K562 (cell line): ENCODE measurements around the gene TERT. TPM values are rescaled to one million over a fixed set of nuclear protein-coding genes. Genes with fewer than 3 reads are reported as not detected.

Source experiments
- ATAC-seq: fragments of 200-7000 bp; cut with Tn5 transposase; 3 replicates; pipeline ENCODE4 v1.9.1; 2020; ENCODE audit warnings: moderate library complexity
- BruUV-seq: library from RNA; stranded (reverse); fragments of 400-500 nt; replicated peaks from 2 replicates; lab custom pipeline; 2021; lab: Mats Ljungman, UMichigan
- CTCF ChIA-PET: fragments of 300-600 bp; formaldehyde crosslinking; extraction: SDS; loops from one replicate; lab custom pipeline; 2021; ENCODE audit warnings: low intra/inter-chr PET ratio; lab: Yijun Ruan, JAX
- POLR2A ChIA-PET: fragments of 300-600, 350-650 bp; sonication (Branson Sonifier 250); formaldehyde crosslinking; extraction: SDS; loops from one replicate; lab custom pipeline; 2021; ENCODE audit warnings: antibody characterized with exemption, inconsistent platforms; lab: Yijun Ruan, JAX
- DNase-seq, 4 experiments: peaks; one replicate each; pipeline versions ENCODE4 v3.0.0 to v3.0.0-alpha.2; 2011 to 2018; ENCODE audit warnings: low spot score in 3 of 4, mixed read lengths in 3 of 4; ENCODE audit errors: extremely low read depth in 1 of 4
- FAIRE-seq: peaks from 2 replicates; lab custom pipeline; 2011; peaks lifted over from hg19 to GRCh38; lab: Jason Lieb, UNC
- H2AFZ ChIP-seq: 2 replicates; pipeline ENCODE4 v1.6.0; 2011; ENCODE audit warnings: low read depth, low read length, control low read depth, inconsistent platforms
- H3K27ac ChIP-seq: fragments of 200-600 bp; 3 replicates; pipeline ENCODE4 v1.8.0; 2011; ENCODE audit warnings: low read depth, mild to moderate bottlenecking, control low read depth, inconsistent platforms, low read length, moderate library complexity, mixed read lengths; ENCODE audit errors: extremely low read depth
- H3K27me3 ChIP-seq, 2 experiments: fragments of 300-600 bp in 1 of 2; 2 replicates in 1 of 2; 3 replicates in 1 of 2; pipeline versions ENCODE4 v1.6.0 to v1.8.0; 2011; ENCODE audit warnings: inconsistent platforms in 2 of 2, low read length in 2 of 2, mild to moderate bottlenecking in 1 of 2, mixed read lengths in 1 of 2, moderate library complexity in 1 of 2; ENCODE audit not compliant: control insufficient read depth in 2 of 2, insufficient read depth in 2 of 2
- H3K36me3 ChIP-seq: fragments of 300-600 bp; 3 replicates; pipeline ENCODE4 v1.8.0; 2011; ENCODE audit warnings: mild to moderate bottlenecking, low read length, inconsistent platforms; ENCODE audit not compliant: control insufficient read depth, insufficient read depth
- H3K4me1 ChIP-seq, 2 experiments: fragments of 200-600 bp in 1 of 2; replicated peaks in 1 of 2; 2 replicates in 1 of 2; 3 replicates in 1 of 2; pipeline versions ENCODE4 v1.5.1 to v1.8.0; 2011; ENCODE audit warnings: inconsistent platforms in 2 of 2, low read length in 2 of 2, mild to moderate bottlenecking in 1 of 2, mixed read lengths in 1 of 2, moderate library complexity in 1 of 2; ENCODE audit not compliant: control insufficient read depth in 2 of 2, insufficient read depth in 2 of 2
- H3K4me2 ChIP-seq: 2 replicates; pipeline ENCODE4 v1.6.1; 2011; ENCODE audit warnings: low read length, control low read depth, inconsistent platforms, mixed read lengths; ENCODE audit not compliant: insufficient read depth
- H3K4me3 ChIP-seq: fragments of 200-600 bp; sonication (generic), shearing (Covaris generic); 2 replicates; pipeline ENCODE4 v1.5.1; 2016; ENCODE audit warnings: control low read depth, inconsistent platforms
- H3K79me2 ChIP-seq: fragments of 200-600 bp; 3 replicates; pipeline ENCODE4 v1.8.0; 2011; ENCODE audit warnings: low read length, inconsistent platforms; ENCODE audit not compliant: control insufficient read depth, insufficient read depth
- H3K9ac ChIP-seq, 2 experiments: 2 replicates each; pipeline versions ENCODE4 v1.6.0 to v1.6.1; 2011; ENCODE audit warnings: low read depth in 2 of 2, low read length in 2 of 2, control low read depth in 1 of 2, inconsistent platforms in 1 of 2, mild to moderate bottlenecking in 1 of 2, mixed read lengths in 1 of 2; ENCODE audit not compliant: insufficient read depth in 1 of 2
- H3K9me1 ChIP-seq: one replicate; pipeline ENCODE4 v1.6.0; 2011; ENCODE audit warnings: inconsistent platforms, mild to moderate bottlenecking, low read length, moderate library complexity; ENCODE audit not compliant: control insufficient read depth, insufficient read depth
- H3K9me3 ChIP-seq: replicated peaks from 2 replicates; pipeline ENCODE4 v1.5.1; 2011; ENCODE audit warnings: low read depth, low read length, inconsistent platforms; ENCODE audit not compliant: control insufficient read depth, insufficient read depth
- H4K20me1 ChIP-seq: replicated peaks from 2 replicates; pipeline ENCODE4 v1.6.1; 2011; ENCODE audit warnings: low read length, inconsistent platforms, mixed read lengths; ENCODE audit not compliant: control insufficient read depth, insufficient read depth
- GATAD2A ChIP-seq: fragments of 450-650 bp; IDR thresholded peaks from 2 replicates; pipeline ENCODE4 v1.6.1; 2017
- HNRNPUL1 ChIP-seq: fragments of 200-400 bp; formaldehyde crosslinking; IDR thresholded peaks from 2 replicates; pipeline ENCODE4 v1.6.1; 2017; ENCODE audit warnings: low read length
- RBM25 ChIP-seq: fragments of 200-400 bp; formaldehyde crosslinking; IDR thresholded peaks from 2 replicates; pipeline ENCODE4 v1.6.1; 2018; ENCODE audit warnings: low read length, low read depth, moderate library complexity; ENCODE audit not compliant: severe bottlenecking
- WHSC1 ChIP-seq: IDR thresholded peaks from one replicate; pipeline ENCODE4 v1.6.1; 2012; ENCODE audit warnings: low read length, control low read depth, inconsistent platforms
- ZNF224 ChIP-seq: sonication (generic); formaldehyde crosslinking; IDR thresholded peaks from 2 replicates; pipeline ENCODE4 v1.8.0; 2022; ENCODE audit warnings: mild to moderate bottlenecking, missing genetic modification reagents
- ZNF830 ChIP-seq: fragments of 250-450 bp; sonication (Bioruptor Pico); IDR thresholded peaks from 2 replicates; pipeline ENCODE4 v1.5.0; 2021; ENCODE audit warnings: mild to moderate bottlenecking
- WGBS: fragments of 100-300 bp; shearing (Covaris generic); methylation state at CpG from one replicate; pipeline ENCODE4 v1.1.6; 2016; ENCODE audit warnings: low coverage, mixed read lengths; ENCODE audit not compliant: insufficient coverage; ENCODE audit errors: missing lambda C conversion rate; 5-methylcytosine and 5-hydroxymethylcytosine counted together
- in situ Hi-C: fragments of 300-500 bp; cut with MboI; formaldehyde crosslinking; loops from 4 replicates; pipeline ENCODE4 v1.15.0; 2018; ENCODE audit warnings: inconsistent platforms, mixed read lengths
- intact Hi-C: fragments of 100-400 bp; cut with micrococcal nuclease; formaldehyde crosslinking; loops from 2 replicates; pipeline ENCODE4 v1.14.2; 2022
- polyA plus RNA-seq, 8 experiments: library from polyadenylated mRNA; depleted of rRNA in 4 of 8; stranded (reverse) in 5 of 8; unstranded in 3 of 8; fragments of >200 nt; fragmentation: Nextera tagmentation in 2 of 8; fragmentation: Illumina TruSeq in 1 of 8; extraction: Ambion mirVana in 2 of 8; extraction: Trizol in 1 of 8; gene quantifications; 2 replicates each; pipeline versions ENCODE4 v1.2.1 to v1.2.3, GENCODE V29; 2011 to 2014; ENCODE audit warnings: inconsistent platforms in 1 of 8, missing spikeins in 1 of 8
- total RNA-seq, 7 experiments: library from RNA; depleted of rRNA in 6 of 7; stranded (reverse); fragments of >200 nt in 6 of 7; fragmentation: Illumina TruSeq in 2 of 7; extraction: Trizol in 2 of 7; gene quantifications; 2 replicates each; pipeline versions ENCODE4 v1.2.1 to v1.2.3, GENCODE V29; 2011 to 2021; ENCODE audit warnings: low replicate concordance in 1 of 7
- TF ChIP-seq, protein P1 (sequence below): sonication (generic); formaldehyde crosslinking; IDR thresholded peaks from 2 replicates; pipeline ENCODE4 v1.8.1; 2023; ENCODE audit warnings: mild to moderate bottlenecking, missing genetic modification reagents, moderate library complexity

The TERT gene
- total and polyA plus RNA-seq, 9 of the 15 experiments (the other 6 are each of a cell fraction or from before 2014, with no cell fraction given) = 0.08 to 4.5 (median 0.98) TPM; not detected in 1

DNA sequence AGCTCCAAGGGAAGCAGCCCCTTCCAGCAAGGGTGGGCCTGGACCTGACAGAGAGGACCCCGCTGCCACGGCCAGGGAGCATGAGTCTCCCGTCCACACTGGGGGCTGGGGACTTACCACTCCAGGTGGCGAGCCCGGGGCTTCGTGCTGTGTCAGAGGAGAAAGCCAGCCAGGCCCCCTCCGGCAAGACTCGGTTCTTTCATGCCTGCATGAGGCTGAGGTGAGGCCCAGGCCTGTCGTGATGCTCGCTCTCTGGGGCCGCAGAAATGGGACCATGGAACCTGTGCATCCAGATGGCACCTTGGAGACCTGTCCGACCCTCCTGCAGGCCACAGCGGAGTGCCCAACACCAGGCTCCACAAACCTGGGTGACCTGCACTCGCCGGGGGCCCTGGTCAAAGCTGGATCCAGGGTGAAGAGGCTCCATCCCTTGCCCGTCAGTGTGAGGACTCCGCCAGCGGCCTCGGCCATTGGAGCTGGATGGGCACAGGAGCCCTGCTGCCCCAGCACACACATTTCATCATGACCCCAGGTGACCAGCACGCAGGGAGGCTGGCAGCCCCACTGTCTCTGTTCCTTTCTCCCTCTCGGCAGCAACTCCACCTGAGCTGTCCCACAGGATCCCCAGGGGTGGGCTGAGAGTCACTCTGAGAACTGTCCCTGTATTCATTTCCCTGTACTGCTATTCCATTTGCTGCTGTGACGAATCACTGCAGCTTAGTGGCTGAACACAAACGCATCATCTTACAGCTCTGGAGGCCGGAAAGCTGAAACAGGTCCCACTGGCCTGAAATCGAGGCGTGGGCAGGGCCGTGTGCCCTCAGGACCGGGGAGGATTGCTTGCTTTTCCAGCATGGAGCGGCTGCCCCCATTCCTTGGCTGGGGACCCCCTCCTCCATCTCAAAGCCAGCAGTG is 45.2 kb downstream of the TERT start:
- POLR2A ChIA-PET = no interaction called here
- Histone ChIP-seq H3K9ac (no peak overlapping the region), H3K27me3 (peaks cover 7 to 76% of the 10 kb centered on the region in 2 experiments), H3K79me2 (no peaks in the 10 kb centered on the region), H3K27ac (no peak overlapping the region), H3K4me3 (no peak overlapping the region), H4K20me1 (peaks cover 40% of the 10 kb centered on the region), H2AFZ (no peak overlapping the region), H3K36me3 (no peaks in the 10 kb centered on the region), H3K9me3 (no peaks in the 10 kb centered on the region), H3K9me1 (peaks cover 5% of the 10 kb centered on the region), H3K4me2 (no peak overlapping the region), H3K4me1 (peaks cover 0 to 46% of the 10 kb centered on the region in 2 experiments; a peak in 2 of 5 replicates)
- CTCF ChIA-PET = no interaction called here
- no TSS peak for BruUV-seq
- TF ChIP-seq WHSC1 = no peak
- TF ChIP-seq, protein P1, sequence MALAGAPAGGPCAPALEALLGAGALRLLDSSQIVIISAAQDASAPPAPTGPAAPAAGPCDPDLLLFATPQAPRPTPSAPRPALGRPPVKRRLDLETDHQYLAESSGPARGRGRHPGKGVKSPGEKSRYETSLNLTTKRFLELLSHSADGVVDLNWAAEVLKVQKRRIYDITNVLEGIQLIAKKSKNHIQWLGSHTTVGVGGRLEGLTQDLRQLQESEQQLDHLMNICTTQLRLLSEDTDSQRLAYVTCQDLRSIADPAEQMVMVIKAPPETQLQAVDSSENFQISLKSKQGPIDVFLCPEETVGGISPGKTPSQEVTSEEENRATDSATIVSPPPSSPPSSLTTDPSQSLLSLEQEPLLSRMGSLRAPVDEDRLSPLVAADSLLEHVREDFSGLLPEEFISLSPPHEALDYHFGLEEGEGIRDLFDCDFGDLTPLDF (CRISPR knock-in tag) = no peak
- no peak for TF ChIP-seq ZNF224 (CRISPR knock-in tag)
- TF ChIP-seq GATAD2A = no peak
- TF ChIP-seq RBM25 = no peak
- TF ChIP-seq ZNF830 = no peak
- TF ChIP-seq HNRNPUL1 = no peak
- WGBS = 3% methylated on average over 29 of the region's 29 CpGs
- intact Hi-C loops (no loop called here), in situ Hi-C loops (no loop called here)
- DNase-seq (no peak), ATAC-seq (no peak), FAIRE-seq (no peak)
